ENCODE results near the gene WDR77. TPM values are rescaled to one million over a fixed set of nuclear protein-coding genes. Genes with fewer than 3 reads are reported as not detected.
A peak's percentile ranks its signal among the peaks of the same experiment; 100 is the strongest.

WDR77 gene
- polyA plus RNA-seq, 3 donors: 38.0 to 49.0 (median 40.7) TPM

DNA sequence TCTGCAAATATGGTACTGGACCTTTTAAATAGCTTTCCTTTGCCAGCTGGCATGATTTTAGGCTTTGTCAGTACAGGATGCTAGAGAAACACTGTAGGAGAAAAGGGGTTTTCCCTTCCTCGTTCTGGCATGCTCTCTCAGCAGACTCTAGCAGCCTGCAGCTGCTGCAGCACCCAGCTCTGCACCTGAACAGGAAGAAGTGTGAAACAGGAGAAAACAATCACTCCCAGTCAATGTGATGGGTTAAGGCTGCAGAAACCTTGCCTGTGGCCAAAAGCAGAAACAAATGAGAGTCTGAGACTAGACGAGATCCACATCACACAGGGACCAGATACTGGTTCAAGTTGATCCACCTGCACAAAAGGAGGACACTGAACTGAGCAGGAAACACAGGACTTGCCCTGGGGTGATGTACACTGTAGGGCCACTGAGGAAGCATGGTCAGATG, 42.7 kb downstream of the WDR77 start:
- DNase-seq (ENCODE audit: extremely low read depth in 1 of 11, low read depth in 9 of 11, low spot score in 4 of 11): no peak

DNA sequence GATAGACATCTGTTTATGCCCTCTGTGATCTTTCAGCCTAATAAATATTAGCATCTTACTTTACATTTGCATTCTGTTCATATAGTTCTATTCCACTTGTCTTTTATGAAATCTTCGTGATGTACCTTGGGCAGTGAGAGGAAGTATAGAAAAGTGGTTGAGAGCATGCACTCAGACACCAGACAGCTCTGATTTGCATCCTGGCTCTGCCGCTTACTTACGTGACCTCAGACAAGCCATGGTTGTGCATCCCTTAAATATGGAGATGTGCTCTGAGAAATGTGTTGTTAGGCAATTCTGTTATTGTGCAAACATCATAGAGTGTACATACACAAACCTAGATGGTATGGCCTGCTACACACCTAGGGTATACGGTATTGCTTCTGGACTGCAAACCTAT, 44.5 kb downstream of the WDR77 start:
- no peak for DNase-seq (ENCODE audit: extremely low read depth in 1 of 11, low read depth in 9 of 11, low spot score in 4 of 11)

DNA sequence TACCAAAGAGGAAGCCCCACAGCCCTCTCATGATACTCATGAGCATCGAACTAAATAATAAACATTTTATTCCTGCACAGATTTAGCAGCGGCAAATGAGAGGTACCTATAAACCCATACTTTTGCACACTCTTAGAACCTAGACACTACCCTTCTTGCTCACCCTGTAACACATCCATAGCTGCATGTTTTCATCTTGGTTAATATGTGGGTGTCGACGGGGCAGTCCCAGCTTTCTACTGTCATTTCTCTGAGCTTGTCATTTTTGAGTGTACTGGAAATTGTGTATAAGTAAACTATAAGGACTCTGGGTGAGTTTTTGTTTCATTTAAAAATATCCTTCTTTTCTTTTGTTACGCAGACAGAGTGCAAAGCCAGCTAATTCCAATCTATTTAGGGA, 47.0 kb downstream of the WDR77 start:
- DNase-seq (ENCODE audit: extremely low read depth in 1 of 11, low read depth in 9 of 11, low spot score in 4 of 11): no peak

DNA sequence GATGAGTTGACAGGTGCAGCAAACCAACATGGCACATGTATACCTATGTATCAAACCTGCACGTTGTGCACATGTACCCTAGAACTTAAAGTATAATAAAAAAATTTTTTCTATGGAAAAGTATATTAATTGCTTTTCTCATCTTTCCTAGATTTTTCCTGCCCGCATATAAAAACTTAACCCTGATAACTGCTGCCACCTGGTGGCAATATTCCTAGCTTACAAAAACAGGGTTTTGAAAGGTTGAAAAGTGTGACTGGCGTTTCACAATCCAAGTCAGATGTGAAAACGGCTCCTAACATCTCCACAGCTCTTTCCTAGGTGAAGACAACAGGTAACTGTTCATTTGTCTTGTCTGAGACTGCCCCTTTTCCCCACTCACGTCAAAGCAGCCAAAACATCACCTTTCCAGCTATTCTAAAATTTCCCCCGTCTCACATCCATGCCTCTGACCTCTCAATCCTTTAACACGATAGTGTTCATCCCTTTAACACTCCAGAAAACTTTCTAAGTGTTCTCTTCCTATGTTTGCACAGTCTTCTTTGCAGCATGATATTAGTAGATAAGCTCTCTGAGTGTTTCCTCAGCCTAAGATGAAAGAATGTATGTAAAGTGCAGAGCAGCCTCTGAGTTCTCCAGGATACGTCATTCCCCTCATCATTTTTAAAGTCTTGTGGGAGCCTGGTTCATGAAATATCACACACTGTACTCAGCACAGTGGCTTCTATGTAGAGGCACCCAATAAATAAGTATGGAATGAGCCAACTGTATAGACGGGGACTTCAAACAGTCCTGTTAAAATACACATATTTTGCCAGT, 49.1 kb downstream of the WDR77 start:
- DNase-seq (ENCODE audit: extremely low read depth in 1 of 11, low read depth in 9 of 11, low spot score in 4 of 11): peak in 9 of 11 donors; percentile 12 to 36 (median 16)

DNA sequence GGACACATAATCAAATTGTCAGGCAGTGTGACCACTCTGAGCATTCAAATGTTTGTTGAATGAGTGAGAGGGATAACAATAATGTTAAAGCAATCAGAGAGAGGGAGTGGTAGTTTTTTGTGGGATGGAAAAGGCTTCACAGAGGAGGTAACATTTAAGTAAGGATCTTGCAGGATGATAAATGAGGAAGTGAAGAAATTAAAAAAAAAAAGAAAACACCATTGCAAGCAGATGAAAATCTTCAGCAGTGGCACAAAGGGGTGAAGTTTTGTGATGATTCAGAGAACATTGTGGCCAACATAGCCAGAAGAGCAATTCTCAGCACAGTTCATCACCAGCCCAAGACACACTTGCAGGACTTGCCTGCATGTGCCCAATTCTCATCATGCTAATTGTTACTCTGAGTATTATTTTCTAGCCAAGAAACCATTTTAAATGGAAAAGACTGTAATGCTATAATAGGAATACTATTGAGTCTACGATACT, 56.6 kb downstream of the WDR77 start:
- no peak for DNase-seq (ENCODE audit: extremely low read depth in 1 of 11, low read depth in 9 of 11, low spot score in 4 of 11)

DNA sequence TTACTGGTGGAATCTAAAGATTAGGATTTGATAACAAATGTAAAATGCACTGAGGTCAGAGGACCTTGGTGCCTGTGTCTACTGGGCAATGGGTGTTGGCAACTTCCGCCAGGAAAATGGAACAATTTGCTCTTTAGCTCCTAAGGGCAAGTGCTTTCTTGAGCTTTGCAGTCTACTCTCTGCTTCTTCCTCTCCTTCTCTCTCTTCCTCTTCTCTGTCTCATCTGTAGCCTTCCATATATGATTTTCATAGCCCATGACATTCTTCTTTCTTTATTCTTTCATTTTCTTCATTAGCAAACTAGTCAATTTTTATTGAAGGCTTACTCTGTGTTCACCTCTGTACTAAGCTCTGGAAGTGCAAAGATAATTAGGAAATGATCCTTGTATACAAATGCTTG, 57.0 kb downstream of the WDR77 start:
- DNase-seq (ENCODE audit: extremely low read depth in 1 of 11, low read depth in 9 of 11, low spot score in 4 of 11): no peak

Other genes starting within 250 kb of the WDR77 start
- 10 to 100 TPM; 15.1 to 22.6 (median 15.2) TPM for gene DENND2D, start 248.6 kb downstream of the WDR77 start, polyA plus RNA-seq (ENCODE audit: insufficient read length in 3 of 3)
- under 1 TPM; 0.09 to 0.28 (median 0.18) TPM for gene CHI3L2, start 221.5 kb downstream of the WDR77 start, polyA plus RNA-seq (ENCODE audit: insufficient read length in 3 of 3)
- gene CHIA, start 158.4 kb downstream of the WDR77 start, polyA plus RNA-seq (ENCODE audit: insufficient read length in 3 of 3): not detected
- 1 to 10 TPM; 3.2 to 5.9 (median 3.8) TPM for gene OVGP1, start 21.5 kb downstream of the WDR77 start, polyA plus RNA-seq (ENCODE audit: insufficient read length in 3 of 3)
- gene ATP5PB, start 208 bp upstream of the WDR77 start, polyA plus RNA-seq (ENCODE audit: insufficient read length in 3 of 3): 100 to 1,000 TPM; 324 to 412 (median 381) TPM
- gene C1orf162, start 24.7 kb upstream of the WDR77 start, polyA plus RNA-seq (ENCODE audit: insufficient read length in 3 of 3): 1 to 10 TPM; 4.1 to 5.7 (median 4.6) TPM
- gene ADORA3, start 54.4 kb upstream of the WDR77 start, polyA plus RNA-seq (ENCODE audit: insufficient read length in 3 of 3): 1 to 10 TPM in 1 of 3 donors, under 1 TPM in 2; 0.50 to 1.1 (median 0.50) TPM
- 1 to 10 TPM; 1.0 to 1.7 (median 1.0) TPM for gene TMIGD3, start 54.4 kb upstream of the WDR77 start, polyA plus RNA-seq (ENCODE audit: insufficient read length in 3 of 3)
- gene RAP1A, start 170.5 kb upstream of the WDR77 start, polyA plus RNA-seq (ENCODE audit: insufficient read length in 3 of 3): 10 to 100 TPM; 61.9 to 85.8 (median 70.8) TPM